K562 (cell line): ENCODE measurements around the gene ADARB2.

ENCODE experiments used
- BRCA1 ChIP-seq, 2 experiments: fragments of 450-650 bp in 1 of 2; sonication (generic) in 1 of 2; formaldehyde crosslinking in 1 of 2; IDR thresholded peaks; 2 replicates each; pipeline versions ENCODE4 v1.5.0 to v1.6.1; 2017 to 2020; ENCODE audit warnings: mild to moderate bottlenecking in 1 of 2, missing genetic modification reagents in 1 of 2
- JUN ChIP-seq, 2 experiments: sonication (generic) in 1 of 2; formaldehyde crosslinking in 1 of 2; IDR thresholded peaks; 2 replicates each; pipeline versions ENCODE4 v1.6.1 to v1.8.0; 2012 to 2022; ENCODE audit warnings: borderline replicate concordance in 2 of 2, mild to moderate bottlenecking in 2 of 2, improper control_type of control experiment in 1 of 2, low read depth in 1 of 2, low read length in 1 of 2, missing genetic modification reagents in 1 of 2
- NBN ChIP-seq: fragments of 450-650 bp; IDR thresholded peaks from 2 replicates; pipeline ENCODE4 v1.6.1; 2016; ENCODE audit warnings: low read depth, mild to moderate bottlenecking
- RAD21 ChIP-seq, 2 experiments: fragments of 250-450 bp in 1 of 2; fragments of 450-650 bp in 1 of 2; sonication (Bioruptor Pico) in 1 of 2; formaldehyde crosslinking in 1 of 2; IDR thresholded peaks in 1 of 2; conservative IDR thresholded peaks in 1 of 2; 2 replicates each; pipeline versions ENCODE4 v1.4.0 to v1.8.0; 2020 to 2022; ENCODE audit warnings: mild to moderate bottlenecking in 2 of 2, moderate library complexity in 1 of 2
- ZSCAN32 ChIP-seq: fragments of 450-650 bp; formaldehyde crosslinking; IDR thresholded peaks from 2 replicates; pipeline ENCODE4 v1.4.0; 2020; ENCODE audit warnings: mild to moderate bottlenecking, moderate library complexity
- TF ChIP-seq, protein P1 (sequence below), 2 experiments: fragments of 450-650 bp; IDR thresholded peaks; 2 replicates each; pipeline ENCODE4 v1.6.1; 2016
- TF ChIP-seq, protein P2 (sequence below), 2 experiments: IDR thresholded peaks; 2 replicates each; pipeline ENCODE4 v1.6.1; 2012; ENCODE audit warnings: improper control_type of control experiment in 2 of 2, low read depth in 2 of 2, low read length in 2 of 2, borderline replicate concordance in 1 of 2
- TF ChIP-seq, protein P3 (sequence below): fragments of 200-800 bp; sonication (Bioruptor generic); IDR thresholded peaks from 2 replicates; pipeline ENCODE4 v1.6.1; 2017; ENCODE audit warnings: missing genetic modification characterization, missing compliant biosample characterization
- TF ChIP-seq, protein P4 (sequence below), 2 experiments: fragments of 450-650 bp; formaldehyde crosslinking in 1 of 2; IDR thresholded peaks; 2 replicates each; pipeline versions ENCODE4 v1.4.0 to v1.6.1; 2014 to 2020; ENCODE audit warnings: mild to moderate bottlenecking in 2 of 2, borderline replicate concordance in 1 of 2, low read depth in 1 of 2
- TF ChIP-seq, protein P5 (sequence below): sonication (generic); formaldehyde crosslinking; IDR thresholded peaks from 2 replicates; pipeline ENCODE4 v1.8.1; 2022; ENCODE audit warnings: missing genetic modification reagents

DNA sequence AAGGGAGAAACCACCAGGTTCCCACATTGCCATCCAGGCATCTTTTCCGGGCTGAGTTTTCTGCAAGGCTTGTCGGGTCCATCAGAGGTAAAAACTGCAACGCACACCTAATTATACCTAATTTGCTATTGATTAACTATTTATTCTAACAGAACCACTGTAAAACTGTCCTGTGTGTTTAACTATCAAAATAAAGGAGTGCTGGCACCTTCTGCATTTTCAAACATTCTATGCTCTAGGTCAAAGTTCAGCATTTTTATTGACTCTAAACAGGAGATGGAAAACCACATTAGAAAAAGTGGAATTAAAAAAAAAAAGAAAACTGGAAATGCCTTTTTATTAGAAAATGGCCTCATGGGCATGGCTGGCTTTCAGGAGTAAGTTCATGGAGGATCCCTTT lies 82.0 kb downstream of the ADARB2 start:
- TF ChIP-seq, protein P1, sequence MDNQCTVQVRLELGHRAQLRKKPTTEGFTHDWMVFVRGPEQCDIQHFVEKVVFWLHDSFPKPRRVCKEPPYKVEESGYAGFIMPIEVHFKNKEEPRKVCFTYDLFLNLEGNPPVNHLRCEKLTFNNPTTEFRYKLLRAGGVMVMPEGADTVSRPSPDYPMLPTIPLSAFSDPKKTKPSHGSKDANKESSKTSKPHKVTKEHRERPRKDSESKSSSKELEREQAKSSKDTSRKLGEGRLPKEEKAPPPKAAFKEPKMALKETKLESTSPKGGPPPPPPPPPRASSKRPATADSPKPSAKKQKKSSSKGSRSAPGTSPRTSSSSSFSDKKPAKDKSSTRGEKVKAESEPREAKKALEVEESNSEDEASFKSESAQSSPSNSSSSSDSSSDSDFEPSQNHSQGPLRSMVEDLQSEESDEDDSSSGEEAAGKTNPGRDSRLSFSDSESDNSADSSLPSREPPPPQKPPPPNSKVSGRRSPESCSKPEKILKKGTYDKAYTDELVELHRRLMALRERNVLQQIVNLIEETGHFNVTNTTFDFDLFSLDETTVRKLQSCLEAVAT (IDR thresholded peaks at IDR 0.05) = no peak
- TF ChIP-seq ZSCAN32 = no peak
- TF ChIP-seq, protein P2, sequence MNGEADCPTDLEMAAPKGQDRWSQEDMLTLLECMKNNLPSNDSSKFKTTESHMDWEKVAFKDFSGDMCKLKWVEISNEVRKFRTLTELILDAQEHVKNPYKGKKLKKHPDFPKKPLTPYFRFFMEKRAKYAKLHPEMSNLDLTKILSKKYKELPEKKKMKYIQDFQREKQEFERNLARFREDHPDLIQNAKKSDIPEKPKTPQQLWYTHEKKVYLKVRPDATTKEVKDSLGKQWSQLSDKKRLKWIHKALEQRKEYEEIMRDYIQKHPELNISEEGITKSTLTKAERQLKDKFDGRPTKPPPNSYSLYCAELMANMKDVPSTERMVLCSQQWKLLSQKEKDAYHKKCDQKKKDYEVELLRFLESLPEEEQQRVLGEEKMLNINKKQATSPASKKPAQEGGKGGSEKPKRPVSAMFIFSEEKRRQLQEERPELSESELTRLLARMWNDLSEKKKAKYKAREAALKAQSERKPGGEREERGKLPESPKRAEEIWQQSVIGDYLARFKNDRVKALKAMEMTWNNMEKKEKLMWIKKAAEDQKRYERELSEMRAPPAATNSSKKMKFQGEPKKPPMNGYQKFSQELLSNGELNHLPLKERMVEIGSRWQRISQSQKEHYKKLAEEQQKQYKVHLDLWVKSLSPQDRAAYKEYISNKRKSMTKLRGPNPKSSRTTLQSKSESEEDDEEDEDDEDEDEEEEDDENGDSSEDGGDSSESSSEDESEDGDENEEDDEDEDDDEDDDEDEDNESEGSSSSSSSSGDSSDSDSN (IDR thresholded peaks at IDR 0.05; ENCODE audit: borderline replicate concordance in 1 of 2, low read depth in 2 of 2, low read length in 2 of 2) = no peak
- TF ChIP-seq NBN = no peak
- TF ChIP-seq, protein P3, sequence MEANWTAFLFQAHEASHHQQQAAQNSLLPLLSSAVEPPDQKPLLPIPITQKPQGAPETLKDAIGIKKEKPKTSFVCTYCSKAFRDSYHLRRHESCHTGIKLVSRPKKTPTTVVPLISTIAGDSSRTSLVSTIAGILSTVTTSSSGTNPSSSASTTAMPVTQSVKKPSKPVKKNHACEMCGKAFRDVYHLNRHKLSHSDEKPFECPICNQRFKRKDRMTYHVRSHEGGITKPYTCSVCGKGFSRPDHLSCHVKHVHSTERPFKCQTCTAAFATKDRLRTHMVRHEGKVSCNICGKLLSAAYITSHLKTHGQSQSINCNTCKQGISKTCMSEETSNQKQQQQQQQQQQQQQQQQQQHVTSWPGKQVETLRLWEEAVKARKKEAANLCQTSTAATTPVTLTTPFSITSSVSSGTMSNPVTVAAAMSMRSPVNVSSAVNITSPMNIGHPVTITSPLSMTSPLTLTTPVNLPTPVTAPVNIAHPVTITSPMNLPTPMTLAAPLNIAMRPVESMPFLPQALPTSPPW (CRISPR knock-in tag) = no peak
- no peak for TF ChIP-seq BRCA1 (IDR thresholded peaks at IDR 0.05)
- no peak for TF ChIP-seq BRCA1 (CRISPR knock-in tag; IDR thresholded peaks at IDR 0.05)
- TF ChIP-seq JUN (IDR thresholded peaks at IDR 0.05; ENCODE audit: borderline replicate concordance, low read depth, low read length) = no peak
- TF ChIP-seq JUN (CRISPR knock-in tag; IDR thresholded peaks at IDR 0.05; ENCODE audit: borderline replicate concordance) = no peak
- no peak for TF ChIP-seq RAD21 (CRISPR knock-in tag; conservative IDR thresholded peaks at IDR 0.05 in 1 of 2, IDR thresholded peaks at IDR 0.05 in 1 of 2)
- TF ChIP-seq, protein P4, sequence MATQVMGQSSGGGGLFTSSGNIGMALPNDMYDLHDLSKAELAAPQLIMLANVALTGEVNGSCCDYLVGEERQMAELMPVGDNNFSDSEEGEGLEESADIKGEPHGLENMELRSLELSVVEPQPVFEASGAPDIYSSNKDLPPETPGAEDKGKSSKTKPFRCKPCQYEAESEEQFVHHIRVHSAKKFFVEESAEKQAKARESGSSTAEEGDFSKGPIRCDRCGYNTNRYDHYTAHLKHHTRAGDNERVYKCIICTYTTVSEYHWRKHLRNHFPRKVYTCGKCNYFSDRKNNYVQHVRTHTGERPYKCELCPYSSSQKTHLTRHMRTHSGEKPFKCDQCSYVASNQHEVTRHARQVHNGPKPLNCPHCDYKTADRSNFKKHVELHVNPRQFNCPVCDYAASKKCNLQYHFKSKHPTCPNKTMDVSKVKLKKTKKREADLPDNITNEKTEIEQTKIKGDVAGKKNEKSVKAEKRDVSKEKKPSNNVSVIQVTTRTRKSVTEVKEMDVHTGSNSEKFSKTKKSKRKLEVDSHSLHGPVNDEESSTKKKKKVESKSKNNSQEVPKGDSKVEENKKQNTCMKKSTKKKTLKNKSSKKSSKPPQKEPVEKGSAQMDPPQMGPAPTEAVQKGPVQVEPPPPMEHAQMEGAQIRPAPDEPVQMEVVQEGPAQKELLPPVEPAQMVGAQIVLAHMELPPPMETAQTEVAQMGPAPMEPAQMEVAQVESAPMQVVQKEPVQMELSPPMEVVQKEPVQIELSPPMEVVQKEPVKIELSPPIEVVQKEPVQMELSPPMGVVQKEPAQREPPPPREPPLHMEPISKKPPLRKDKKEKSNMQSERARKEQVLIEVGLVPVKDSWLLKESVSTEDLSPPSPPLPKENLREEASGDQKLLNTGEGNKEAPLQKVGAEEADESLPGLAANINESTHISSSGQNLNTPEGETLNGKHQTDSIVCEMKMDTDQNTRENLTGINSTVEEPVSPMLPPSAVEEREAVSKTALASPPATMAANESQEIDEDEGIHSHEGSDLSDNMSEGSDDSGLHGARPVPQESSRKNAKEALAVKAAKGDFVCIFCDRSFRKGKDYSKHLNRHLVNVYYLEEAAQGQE (IDR thresholded peaks at IDR 0.05; ENCODE audit: borderline replicate concordance) = no peak
- TF ChIP-seq, protein P4 (CRISPR knock-in tag; IDR thresholded peaks at IDR 0.05; ENCODE audit: low read depth) = no peak
- TF ChIP-seq, protein P5, sequence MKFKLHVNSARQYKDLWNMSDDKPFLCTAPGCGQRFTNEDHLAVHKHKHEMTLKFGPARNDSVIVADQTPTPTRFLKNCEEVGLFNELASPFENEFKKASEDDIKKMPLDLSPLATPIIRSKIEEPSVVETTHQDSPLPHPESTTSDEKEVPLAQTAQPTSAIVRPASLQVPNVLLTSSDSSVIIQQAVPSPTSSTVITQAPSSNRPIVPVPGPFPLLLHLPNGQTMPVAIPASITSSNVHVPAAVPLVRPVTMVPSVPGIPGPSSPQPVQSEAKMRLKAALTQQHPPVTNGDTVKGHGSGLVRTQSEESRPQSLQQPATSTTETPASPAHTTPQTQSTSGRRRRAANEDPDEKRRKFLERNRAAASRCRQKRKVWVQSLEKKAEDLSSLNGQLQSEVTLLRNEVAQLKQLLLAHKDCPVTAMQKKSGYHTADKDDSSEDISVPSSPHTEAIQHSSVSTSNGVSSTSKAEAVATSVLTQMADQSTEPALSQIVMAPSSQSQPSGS = no peak
